Mesothelial cell of epicardium (in vitro differentiated cells): Measurements from ENCODE around the gene CEP152. TPM values are rescaled to one million over a fixed set of nuclear protein-coding genes. Genes with fewer than 3 reads are reported as not detected.

ENCODE experiments used
- DNase-seq, 2 experiments: peaks; one replicate each; pipeline ENCODE4 v3.0.0; 2021; ENCODE audit warnings: low spot score in 2 of 2; ENCODE audit not compliant: unreplicated experiment in 2 of 2
- H3K27ac Mint-ChIP-seq: 2 replicates; pipeline ENCODE4 v1.8.0; 2021; ENCODE audit warnings: mixed read lengths
- H3K27me3 Mint-ChIP-seq: 2 replicates; pipeline ENCODE4 v1.8.0; 2021; ENCODE audit warnings: low read depth, mixed read lengths
- H3K36me3 Mint-ChIP-seq: 2 replicates; pipeline ENCODE4 v1.8.0; 2021; ENCODE audit warnings: mixed read lengths
- H3K4me1 Mint-ChIP-seq: 2 replicates; pipeline ENCODE4 v1.8.0; 2021; ENCODE audit warnings: mixed read lengths
- H3K4me3 Mint-ChIP-seq: 2 replicates; pipeline ENCODE4 v1.8.0; 2021; ENCODE audit warnings: mild to moderate bottlenecking, moderate library complexity, mixed read lengths
- H3K9me3 Mint-ChIP-seq: 2 replicates; pipeline ENCODE4 v1.8.0; 2021; ENCODE audit warnings: mixed read lengths
- CTCF ChIP-seq: fragments of 200-600 bp; sonication (generic); IDR thresholded peaks from one replicate; pipeline ENCODE4 v1.5.0; 2021; ENCODE audit warnings: antibody characterized with exemption; ENCODE audit not compliant: unreplicated experiment
- total RNA-seq: library from RNA; stranded (reverse); gene quantifications from 3 replicates; pipeline ENCODE4 v1.2.1, GENCODE V29; 2021

CEP152 gene
- total RNA-seq, 1 donor from 2014 or later = 7.6 TPM

- H3K36me3 Mint-ChIP-seq = peaks cover 27% of the 10 kb centered on the region
- H3K4me1 Mint-ChIP-seq = peaks cover 3% of the 10 kb centered on the region
- H3K9me3 Mint-ChIP-seq = no peaks in the 10 kb centered on the region
- no peak for TF ChIP-seq CTCF
- H3K27me3 Mint-ChIP-seq = no peaks in the 10 kb centered on the region
- no peak for DNase-seq
- H3K4me3 Mint-ChIP-seq = no peak overlapping the region
- no peak overlapping the region for H3K27ac Mint-ChIP-seq
These were observed 25.2 kb downstream of the CEP152 start for GRCh38 chr15:48785712-48786111.

DNA sequence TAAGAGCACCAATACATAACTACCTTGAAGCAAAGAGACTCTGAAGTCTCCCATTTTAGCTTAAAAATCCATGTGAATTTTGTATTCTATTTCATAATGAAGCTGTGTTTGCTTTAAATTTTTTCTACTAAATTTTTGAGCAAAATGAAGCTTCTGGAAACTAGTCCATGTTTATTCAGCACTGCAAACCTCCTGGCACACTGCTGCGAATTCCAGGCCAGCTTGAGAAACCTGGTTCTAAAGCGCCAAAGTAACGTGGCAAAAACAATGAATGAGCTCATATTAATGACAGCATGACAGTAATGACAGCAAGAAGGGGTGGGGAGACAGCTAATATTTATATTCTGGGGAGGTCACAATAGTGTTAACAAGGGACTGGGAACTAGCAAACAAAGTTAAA, 25.7 kb downstream of the CEP152 start:
- no peaks in the 10 kb centered on the region for H3K27me3 Mint-ChIP-seq
- H3K36me3 Mint-ChIP-seq = peaks cover 29% of the 10 kb centered on the region
- peaks cover 3% of the 10 kb centered on the region for H3K4me1 Mint-ChIP-seq
- no peak overlapping the region for H3K4me3 Mint-ChIP-seq
- H3K9me3 Mint-ChIP-seq = no peaks in the 10 kb centered on the region
- TF ChIP-seq CTCF = no peak
- no peak overlapping the region for H3K27ac Mint-ChIP-seq
- no peak for DNase-seq

DNA sequence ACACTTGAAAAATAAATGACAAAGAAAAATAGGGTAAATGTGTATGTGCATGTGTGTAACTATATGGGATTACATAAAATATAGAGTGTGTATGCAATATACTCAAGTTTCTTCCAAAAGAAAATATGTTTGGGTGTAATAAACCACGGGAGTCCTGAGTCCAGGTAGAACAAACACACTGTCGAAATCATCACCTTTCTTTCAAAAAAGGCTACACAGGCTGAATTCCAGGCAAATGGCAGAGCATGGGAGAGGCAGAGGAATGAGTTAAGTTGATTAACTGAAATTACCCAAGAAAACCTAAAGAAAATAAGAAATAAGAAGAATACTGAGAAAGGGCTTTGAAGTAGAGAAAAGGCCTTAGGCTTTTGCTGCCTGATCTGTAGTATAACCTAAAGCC, 26.1 kb downstream of the CEP152 start:
- H3K27me3 Mint-ChIP-seq = no peaks in the 10 kb centered on the region
- H3K27ac Mint-ChIP-seq = no peak overlapping the region

GRCh38 chr15:48782911-48783310, 28.0 kb downstream of the CEP152 start:
- no peak overlapping the region for H3K4me3 Mint-ChIP-seq
- no peaks in the 10 kb centered on the region for H3K27me3 Mint-ChIP-seq
- peaks cover 20% of the 10 kb centered on the region for H3K36me3 Mint-ChIP-seq
- no peak for TF ChIP-seq CTCF
- DNase-seq = no peak
- H3K9me3 Mint-ChIP-seq = no peaks in the 10 kb centered on the region
- H3K27ac Mint-ChIP-seq = no peak overlapping the region
- peaks cover 3% of the 10 kb centered on the region for H3K4me1 Mint-ChIP-seq

More for the DNA sequence above, 26.1 kb downstream of the CEP152 start:
- TF ChIP-seq CTCF = no peak
- no peak for DNase-seq
- Mint-ChIP-seq H3K36me3 (peaks cover 27% of the 10 kb centered on the region), H3K9me3 (no peaks in the 10 kb centered on the region), H3K4me1 (peaks cover 3% of the 10 kb centered on the region), H3K4me3 (no peak overlapping the region)

DNA sequence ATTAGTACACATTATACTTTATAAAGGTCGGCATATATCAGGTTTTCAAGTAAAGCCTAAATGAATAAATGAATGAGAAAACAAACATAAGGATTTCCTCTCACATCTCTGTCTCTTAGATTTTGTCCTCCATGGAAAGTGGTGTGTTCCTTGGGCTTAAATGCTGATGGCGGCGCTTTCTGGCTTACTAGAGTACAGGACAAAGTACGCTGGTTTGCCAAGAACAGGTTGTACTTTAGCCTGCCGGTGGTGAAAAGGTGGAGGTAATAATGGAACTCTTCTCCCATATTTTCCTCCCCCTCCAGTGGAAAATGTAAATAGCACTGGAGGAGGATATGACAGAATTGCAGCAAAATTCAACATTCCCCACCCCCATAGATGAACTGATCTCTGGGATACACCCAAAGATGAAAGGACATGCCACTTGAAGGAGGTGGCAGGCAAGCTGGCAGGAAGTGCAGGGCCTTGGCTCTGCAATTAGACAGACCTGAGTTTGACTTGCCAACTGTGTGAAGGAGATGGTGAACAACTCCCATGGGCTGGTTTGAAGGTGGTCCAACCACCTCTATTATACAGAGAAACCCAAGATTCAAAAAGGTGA, 29.3 kb downstream of the CEP152 start:
- H3K9me3 Mint-ChIP-seq = no peaks in the 10 kb centered on the region
- no peak overlapping the region for H3K4me3 Mint-ChIP-seq
- H3K27me3 Mint-ChIP-seq = no peaks in the 10 kb centered on the region
- peaks cover 3% of the 10 kb centered on the region for H3K4me1 Mint-ChIP-seq
- DNase-seq = no peak
- peaks cover 20% of the 10 kb centered on the region for H3K36me3 Mint-ChIP-seq
- TF ChIP-seq CTCF = no peak
- H3K27ac Mint-ChIP-seq = no peak overlapping the region

DNA sequence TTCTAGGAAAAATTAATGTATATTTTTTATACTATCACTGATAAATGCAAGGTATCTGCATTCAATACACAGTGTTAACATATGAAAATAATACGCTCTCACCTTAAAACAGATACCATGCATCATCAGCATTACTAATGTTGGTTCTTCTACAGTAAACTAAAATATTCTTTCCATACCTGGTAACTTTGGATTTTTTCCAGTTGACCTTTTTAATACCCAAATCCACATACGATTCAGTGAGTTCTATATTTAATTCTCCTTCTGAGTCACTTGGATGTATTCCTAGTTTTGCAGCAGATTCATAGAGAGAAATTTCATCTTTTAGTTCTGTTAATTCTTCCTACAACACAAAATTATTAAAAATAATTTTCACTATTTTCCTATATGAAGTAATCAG, 29.9 kb downstream of the CEP152 start:
- no peak for TF ChIP-seq CTCF
- no peak for DNase-seq
- Mint-ChIP-seq H3K27me3 (no peaks in the 10 kb centered on the region), H3K27ac (no peak overlapping the region), H3K4me1 (peaks cover 3% of the 10 kb centered on the region), H3K36me3 (peaks cover 20% of the 10 kb centered on the region), H3K9me3 (no peaks in the 10 kb centered on the region), H3K4me3 (no peak overlapping the region)
